K562 (cell line): ENCODE results near the gene CYSTM1. TPM values are rescaled to one million over a fixed set of nuclear protein-coding genes. Genes with fewer than 3 reads are reported as not detected.

ENCODE experiments used
- ATAC-seq: fragments of 200-7000 bp; cut with Tn5 transposase; 3 replicates; pipeline ENCODE4 v1.9.1; 2020; ENCODE audit warnings: moderate library complexity
- BruUV-seq: library from RNA; stranded (reverse); fragments of 400-500 nt; replicated peaks from 2 replicates; lab custom pipeline; 2021; lab: Mats Ljungman, UMichigan
- CTCF ChIA-PET: fragments of 300-600 bp; formaldehyde crosslinking; extraction: SDS; loops from one replicate; lab custom pipeline; 2021; ENCODE audit warnings: low intra/inter-chr PET ratio; lab: Yijun Ruan, JAX
- POLR2A ChIA-PET: fragments of 300-600, 350-650 bp; sonication (Branson Sonifier 250); formaldehyde crosslinking; extraction: SDS; loops from one replicate; lab custom pipeline; 2021; ENCODE audit warnings: antibody characterized with exemption, inconsistent platforms; lab: Yijun Ruan, JAX
- DNase-seq, 4 experiments: peaks; one replicate each; pipeline versions ENCODE4 v3.0.0 to v3.0.0-alpha.2; 2011 to 2018; ENCODE audit warnings: low spot score in 3 of 4, mixed read lengths in 3 of 4; ENCODE audit errors: extremely low read depth in 1 of 4
- FAIRE-seq: peaks from 2 replicates; lab custom pipeline; 2011; peaks lifted over from hg19 to GRCh38; lab: Jason Lieb, UNC
- H2AFZ ChIP-seq: 2 replicates; pipeline ENCODE4 v1.6.0; 2011; ENCODE audit warnings: low read depth, low read length, control low read depth, inconsistent platforms
- H3K27ac ChIP-seq: fragments of 200-600 bp; 3 replicates; pipeline ENCODE4 v1.8.0; 2011; ENCODE audit warnings: low read depth, mild to moderate bottlenecking, control low read depth, inconsistent platforms, low read length, moderate library complexity, mixed read lengths; ENCODE audit errors: extremely low read depth
- H3K27me3 ChIP-seq, 2 experiments: fragments of 300-600 bp in 1 of 2; 2 replicates in 1 of 2; 3 replicates in 1 of 2; pipeline versions ENCODE4 v1.6.0 to v1.8.0; 2011; ENCODE audit warnings: inconsistent platforms in 2 of 2, low read length in 2 of 2, mild to moderate bottlenecking in 1 of 2, mixed read lengths in 1 of 2, moderate library complexity in 1 of 2; ENCODE audit not compliant: control insufficient read depth in 2 of 2, insufficient read depth in 2 of 2
- H3K36me3 ChIP-seq: fragments of 300-600 bp; 3 replicates; pipeline ENCODE4 v1.8.0; 2011; ENCODE audit warnings: mild to moderate bottlenecking, low read length, inconsistent platforms; ENCODE audit not compliant: control insufficient read depth, insufficient read depth
- H3K4me1 ChIP-seq, 2 experiments: fragments of 200-600 bp in 1 of 2; replicated peaks in 1 of 2; 2 replicates in 1 of 2; 3 replicates in 1 of 2; pipeline versions ENCODE4 v1.5.1 to v1.8.0; 2011; ENCODE audit warnings: inconsistent platforms in 2 of 2, low read length in 2 of 2, mild to moderate bottlenecking in 1 of 2, mixed read lengths in 1 of 2, moderate library complexity in 1 of 2; ENCODE audit not compliant: control insufficient read depth in 2 of 2, insufficient read depth in 2 of 2
- H3K4me2 ChIP-seq: 2 replicates; pipeline ENCODE4 v1.6.1; 2011; ENCODE audit warnings: low read length, control low read depth, inconsistent platforms, mixed read lengths; ENCODE audit not compliant: insufficient read depth
- H3K4me3 ChIP-seq: fragments of 200-600 bp; sonication (generic), shearing (Covaris generic); 2 replicates; pipeline ENCODE4 v1.5.1; 2016; ENCODE audit warnings: control low read depth, inconsistent platforms
- H3K79me2 ChIP-seq: fragments of 200-600 bp; 3 replicates; pipeline ENCODE4 v1.8.0; 2011; ENCODE audit warnings: low read length, inconsistent platforms; ENCODE audit not compliant: control insufficient read depth, insufficient read depth
- H3K9ac ChIP-seq, 2 experiments: 2 replicates each; pipeline versions ENCODE4 v1.6.0 to v1.6.1; 2011; ENCODE audit warnings: low read depth in 2 of 2, low read length in 2 of 2, control low read depth in 1 of 2, inconsistent platforms in 1 of 2, mild to moderate bottlenecking in 1 of 2, mixed read lengths in 1 of 2; ENCODE audit not compliant: insufficient read depth in 1 of 2
- H3K9me1 ChIP-seq: one replicate; pipeline ENCODE4 v1.6.0; 2011; ENCODE audit warnings: inconsistent platforms, mild to moderate bottlenecking, low read length, moderate library complexity; ENCODE audit not compliant: control insufficient read depth, insufficient read depth
- H3K9me3 ChIP-seq: replicated peaks from 2 replicates; pipeline ENCODE4 v1.5.1; 2011; ENCODE audit warnings: low read depth, low read length, inconsistent platforms; ENCODE audit not compliant: control insufficient read depth, insufficient read depth
- H4K20me1 ChIP-seq: replicated peaks from 2 replicates; pipeline ENCODE4 v1.6.1; 2011; ENCODE audit warnings: low read length, inconsistent platforms, mixed read lengths; ENCODE audit not compliant: control insufficient read depth, insufficient read depth
- HIVEP1 ChIP-seq: fragments of 250-450 bp; sonication (Bioruptor Pico); IDR thresholded peaks from 2 replicates; pipeline ENCODE4 v1.4.0; 2020; ENCODE audit warnings: mild to moderate bottlenecking
- NCOA6 ChIP-seq: fragments of 450-650 bp; IDR thresholded peaks from 2 replicates; pipeline ENCODE4 v1.6.1; 2017; ENCODE audit warnings: mild to moderate bottlenecking
- NONO ChIP-seq, 2 experiments: fragments of 200-400 bp in 1 of 2; fragments of 450-650 bp in 1 of 2; formaldehyde crosslinking in 1 of 2; IDR thresholded peaks; 2 replicates each; pipeline ENCODE4 v1.6.1; 2017; ENCODE audit warnings: low read depth in 2 of 2, mild to moderate bottlenecking in 2 of 2, moderate library complexity in 2 of 2, low read length in 1 of 2
- NR1H2 ChIP-seq: sonication (generic); formaldehyde crosslinking; IDR thresholded peaks from 2 replicates; pipeline ENCODE4 v1.4.0; 2020; ENCODE audit warnings: mild to moderate bottlenecking, missing genetic modification reagents
- RAD51 ChIP-seq: fragments of 450-650 bp; IDR thresholded peaks from 2 replicates; pipeline ENCODE4 v1.7.1; 2016; ENCODE audit warnings: low read depth, mild to moderate bottlenecking, borderline replicate concordance
- RBM22 ChIP-seq: fragments of 200-400 bp; formaldehyde crosslinking; IDR thresholded peaks from 2 replicates; pipeline ENCODE4 v1.6.1; 2018; ENCODE audit warnings: low read length, low read depth; ENCODE audit not compliant: poor library complexity, severe bottlenecking
- SMARCB1 ChIP-seq: IDR thresholded peaks from 2 replicates; pipeline ENCODE4 v1.6.1; 2011; ENCODE audit warnings: improper control_type of control experiment, low read depth; ENCODE audit not compliant: insufficient read length
- STAG1 ChIP-seq: sonication (generic); formaldehyde crosslinking; IDR thresholded peaks from 2 replicates; pipeline ENCODE4 v1.5.0; 2020; ENCODE audit warnings: missing genetic modification reagents, borderline replicate concordance
- ZBTB34 ChIP-seq: fragments of 250-450 bp; sonication (Bioruptor Pico); IDR thresholded peaks from 2 replicates; pipeline ENCODE4 v1.8.0; 2021; ENCODE audit warnings: mild to moderate bottlenecking, moderate library complexity
- WGBS: fragments of 100-300 bp; shearing (Covaris generic); methylation state at CpG from one replicate; pipeline ENCODE4 v1.1.6; 2016; ENCODE audit warnings: low coverage, mixed read lengths; ENCODE audit not compliant: insufficient coverage; ENCODE audit errors: missing lambda C conversion rate; 5-methylcytosine and 5-hydroxymethylcytosine counted together
- in situ Hi-C: fragments of 300-500 bp; cut with MboI; formaldehyde crosslinking; loops from 4 replicates; pipeline ENCODE4 v1.15.0; 2018; ENCODE audit warnings: inconsistent platforms, mixed read lengths
- intact Hi-C: fragments of 100-400 bp; cut with micrococcal nuclease; formaldehyde crosslinking; loops from 2 replicates; pipeline ENCODE4 v1.14.2; 2022
- polyA plus RNA-seq, 8 experiments: library from polyadenylated mRNA; depleted of rRNA in 4 of 8; stranded (reverse) in 5 of 8; unstranded in 3 of 8; fragments of >200 nt; fragmentation: Nextera tagmentation in 2 of 8; fragmentation: Illumina TruSeq in 1 of 8; extraction: Ambion mirVana in 2 of 8; extraction: Trizol in 1 of 8; gene quantifications; 2 replicates each; pipeline versions ENCODE4 v1.2.1 to v1.2.3, GENCODE V29; 2011 to 2014; ENCODE audit warnings: inconsistent platforms in 1 of 8, missing spikeins in 1 of 8
- total RNA-seq, 7 experiments: library from RNA; depleted of rRNA in 6 of 7; stranded (reverse); fragments of >200 nt in 6 of 7; fragmentation: Illumina TruSeq in 2 of 7; extraction: Trizol in 2 of 7; gene quantifications; 2 replicates each; pipeline versions ENCODE4 v1.2.1 to v1.2.3, GENCODE V29; 2011 to 2021; ENCODE audit warnings: low replicate concordance in 1 of 7
- TF ChIP-seq, protein P1 (sequence below): fragments of 450-650 bp; IDR thresholded peaks from one replicate; pipeline ENCODE4 v1.6.1; 2018; ENCODE audit warnings: mild to moderate bottlenecking, moderate library complexity; ENCODE audit not compliant: partially characterized antibody

Gene CYSTM1
- total and polyA plus RNA-seq, 9 of the 15 experiments (the other 6 are each of a cell fraction or from before 2014, with no cell fraction given): 76.1 to 422 (median 108) TPM

DNA sequence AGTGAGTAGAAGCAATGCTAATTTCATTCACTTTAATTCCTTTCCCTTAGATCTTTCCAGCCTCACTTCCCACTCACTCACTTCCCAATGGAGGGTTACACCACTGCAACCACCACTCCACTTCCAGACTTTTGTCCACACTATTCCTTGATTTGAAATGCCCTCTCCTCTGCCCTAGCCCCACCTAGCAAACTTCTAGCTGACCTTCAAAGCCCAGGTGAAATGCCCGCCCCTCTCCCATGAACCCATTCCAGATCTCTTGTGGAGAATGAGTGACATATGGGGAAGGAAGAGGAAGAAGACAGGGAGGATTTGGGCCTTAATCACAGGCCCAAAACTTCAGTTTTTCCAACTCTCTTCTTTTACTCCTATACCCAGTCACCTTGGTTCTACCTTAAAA, 90.9 kb downstream of the CYSTM1 start:
- BruUV-seq: no TSS peak
- ATAC-seq (no peak), FAIRE-seq (no peak), DNase-seq (no peak)
- Histone ChIP-seq H3K27ac (no peak overlapping the region), H3K4me2 (no peak overlapping the region), H3K36me3 (peaks cover 9% of the 10 kb centered on the region; the same call in 1 of the 3 replicates), H2AFZ (no peak overlapping the region), H3K4me1 (peaks cover 3 to 17% of the 10 kb centered on the region in 2 experiments; a peak in 3 of 5 replicates), H3K4me3 (no peak overlapping the region), H3K9ac (no peak overlapping the region), H4K20me1 (no peaks in the 10 kb centered on the region; the same call in 1 of the 2 replicates), H3K9me1 (no peaks in the 10 kb centered on the region), H3K9me3 (no peaks in the 10 kb centered on the region), H3K27me3 (no peaks in the 10 kb centered on the region), H3K79me2 (peaks cover 13% of the 10 kb centered on the region; the same call in 1 of the 3 replicates)
- POLR2A ChIA-PET: interaction anchor here (1.3 kb wide), 1 partner anchor 16 kb away, joined by 3 read pairs; no protein-coding TSS in a partner anchor
- WGBS: 60% methylated on average over 1 of the region's 1 CpG
- in situ Hi-C loops (no loop called here), intact Hi-C loops (no loop called here)
- TF ChIP-seq NCOA6 (no peak), SMARCB1 (no peak), NR1H2 (CRISPR knock-in tag) (no peak), NONO (IDR thresholded peaks at IDR 0.05; ENCODE audit: low read depth in 2 of 2, low read length in 1 of 2) (no peak), STAG1 (CRISPR knock-in tag) (no peak), RAD51 (no peak), HIVEP1 (CRISPR knock-in tag) (no peak), RBM22 (no peak), ZBTB34 (no peak)
- TF ChIP-seq, protein P1, sequence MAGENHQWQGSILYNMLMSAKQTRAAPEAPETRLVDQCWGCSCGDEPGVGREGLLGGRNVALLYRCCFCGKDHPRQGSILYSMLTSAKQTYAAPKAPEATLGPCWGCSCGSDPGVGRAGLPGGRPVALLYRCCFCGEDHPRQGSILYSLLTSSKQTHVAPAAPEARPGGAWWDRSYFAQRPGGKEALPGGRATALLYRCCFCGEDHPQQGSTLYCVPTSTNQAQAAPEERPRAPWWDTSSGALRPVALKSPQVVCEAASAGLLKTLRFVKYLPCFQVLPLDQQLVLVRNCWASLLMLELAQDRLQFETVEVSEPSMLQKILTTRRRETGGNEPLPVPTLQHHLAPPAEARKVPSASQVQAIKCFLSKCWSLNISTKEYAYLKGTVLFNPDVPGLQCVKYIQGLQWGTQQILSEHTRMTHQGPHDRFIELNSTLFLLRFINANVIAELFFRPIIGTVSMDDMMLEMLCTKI: no peak
- CTCF ChIA-PET: no interaction called here
